Measurements from ENCODE around the gene STAG1. TPM values are rescaled to one million over a fixed set of nuclear protein-coding genes. Genes with fewer than 3 reads are reported as not detected.

The STAG1 gene
- total and polyA plus RNA-seq, 2 of the 13 experiments (the other 11 are each of a cell fraction or from before 2014, with no cell fraction given) = 6.2 to 25.9 TPM

DNA sequence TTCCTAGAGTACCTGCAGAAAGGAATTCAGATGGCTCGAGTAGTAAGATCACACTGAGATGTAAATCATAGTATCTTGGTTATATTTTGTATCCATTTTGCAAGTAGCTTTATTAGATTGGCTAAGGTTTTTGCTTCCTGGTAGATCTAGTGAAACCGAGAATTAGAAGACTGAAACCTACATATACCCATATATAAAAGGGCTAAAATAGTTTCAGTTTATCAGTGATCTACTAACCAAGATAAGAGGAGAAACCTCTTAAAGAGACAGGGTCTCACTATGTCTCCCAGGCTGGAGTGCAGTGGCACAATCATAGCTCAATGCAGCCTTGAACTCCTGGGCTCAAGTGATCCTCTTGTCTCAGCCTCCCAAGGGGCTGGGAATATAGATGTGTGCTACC is 366.7 kb downstream of the STAG1 start:
- POLR2A ChIA-PET = no interaction called here
- in situ Hi-C loops (cut with HindIII; ENCODE audit: extremely low pct_ligation_motif_present, low pct_unique_long_range_greater_than_20kb) = loop anchor here (25.0 kb wide), 1 partner anchor 627 kb away; no protein-coding TSS in a partner anchor
- CTCF ChIA-PET (ENCODE audit: low intra/inter-chr PET ratio, low total read pairs) = no interaction called here
- Histone ChIP-seq H3K4me3 (replicated peaks in 1 of 3; ENCODE audit: insufficient read depth in 1 of 3, low read depth in 2 of 3, low read length in 3 of 3) (no peak overlapping the region), H3K27ac (ENCODE audit: extremely low read length, insufficient read depth, low read length) (no peak overlapping the region), H2AFZ (ENCODE audit: low read length) (no peak overlapping the region), H3K9ac (ENCODE audit: insufficient read depth, low read depth, low read length) (no peak overlapping the region), H3K4me2 (ENCODE audit: low read depth, low read length) (no peak overlapping the region), H3K79me2 (ENCODE audit: insufficient read depth, low read length) (no peaks in the 10 kb centered on the region), H3K36me3 (replicated peaks in 1 of 2; ENCODE audit: control insufficient read depth in 1 of 2, insufficient read depth in 2 of 2, low read length in 2 of 2) (no peaks in the 10 kb centered on the region; a peak in 1 of 5 replicates), H4K20me1 (ENCODE audit: insufficient read depth, low read length) (no peaks in the 10 kb centered on the region), H3K27me3 (ENCODE audit: control insufficient read depth in 1 of 2, insufficient read depth in 2 of 2, low read length in 2 of 2) (no peaks in the 10 kb centered on the region), H3K9me3 (ENCODE audit: low read length) (no peaks in the 10 kb centered on the region), H3K4me1 (ENCODE audit: insufficient read depth, low read length) (no peaks in the 10 kb centered on the region)
- intact Hi-C loops (cut with micrococcal nuclease; ENCODE audit: unreplicated experiment) = no loop called here
- no peak for FAIRE-seq
- BruUV-seq (replicated peaks) = no TSS peak
- no peak for DNase-seq (ENCODE audit: low spot score)
- WGBS (ENCODE audit: low lambda C conversion rate) = 99% methylated on average over 2 of the region's 2 CpGs
- ATAC-seq = no peak
- TF ChIP-seq, protein P1, sequence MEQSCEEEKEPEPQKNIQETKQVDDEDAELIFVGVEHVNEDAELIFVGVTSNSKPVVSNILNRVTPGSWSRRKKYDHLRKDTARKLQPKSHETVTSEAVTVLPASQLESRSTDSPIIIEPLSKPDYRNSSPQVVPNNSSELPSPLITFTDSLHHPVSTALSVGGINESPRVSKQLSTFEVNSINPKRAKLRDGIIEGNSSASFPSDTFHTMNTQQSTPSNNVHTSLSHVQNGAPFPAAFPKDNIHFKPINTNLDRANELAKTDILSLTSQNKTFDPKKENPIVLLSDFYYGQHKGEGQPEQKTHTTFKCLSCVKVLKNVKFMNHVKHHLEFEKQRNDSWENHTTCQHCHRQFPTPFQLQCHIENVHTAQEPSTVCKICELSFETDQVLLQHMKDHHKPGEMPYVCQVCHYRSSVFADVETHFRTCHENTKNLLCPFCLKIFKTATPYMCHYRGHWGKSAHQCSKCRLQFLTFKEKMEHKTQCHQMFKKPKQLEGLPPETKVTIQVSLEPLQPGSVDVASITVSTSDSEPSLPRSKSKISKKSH (CRISPR knock-in tag; IDR thresholded peaks at IDR 0.05; ENCODE audit: borderline replicate concordance) = no peak
- TF ChIP-seq ZFP36L2 (CRISPR knock-in tag; IDR thresholded peaks at IDR 0.05) = no peak
- TF ChIP-seq, protein P2, sequence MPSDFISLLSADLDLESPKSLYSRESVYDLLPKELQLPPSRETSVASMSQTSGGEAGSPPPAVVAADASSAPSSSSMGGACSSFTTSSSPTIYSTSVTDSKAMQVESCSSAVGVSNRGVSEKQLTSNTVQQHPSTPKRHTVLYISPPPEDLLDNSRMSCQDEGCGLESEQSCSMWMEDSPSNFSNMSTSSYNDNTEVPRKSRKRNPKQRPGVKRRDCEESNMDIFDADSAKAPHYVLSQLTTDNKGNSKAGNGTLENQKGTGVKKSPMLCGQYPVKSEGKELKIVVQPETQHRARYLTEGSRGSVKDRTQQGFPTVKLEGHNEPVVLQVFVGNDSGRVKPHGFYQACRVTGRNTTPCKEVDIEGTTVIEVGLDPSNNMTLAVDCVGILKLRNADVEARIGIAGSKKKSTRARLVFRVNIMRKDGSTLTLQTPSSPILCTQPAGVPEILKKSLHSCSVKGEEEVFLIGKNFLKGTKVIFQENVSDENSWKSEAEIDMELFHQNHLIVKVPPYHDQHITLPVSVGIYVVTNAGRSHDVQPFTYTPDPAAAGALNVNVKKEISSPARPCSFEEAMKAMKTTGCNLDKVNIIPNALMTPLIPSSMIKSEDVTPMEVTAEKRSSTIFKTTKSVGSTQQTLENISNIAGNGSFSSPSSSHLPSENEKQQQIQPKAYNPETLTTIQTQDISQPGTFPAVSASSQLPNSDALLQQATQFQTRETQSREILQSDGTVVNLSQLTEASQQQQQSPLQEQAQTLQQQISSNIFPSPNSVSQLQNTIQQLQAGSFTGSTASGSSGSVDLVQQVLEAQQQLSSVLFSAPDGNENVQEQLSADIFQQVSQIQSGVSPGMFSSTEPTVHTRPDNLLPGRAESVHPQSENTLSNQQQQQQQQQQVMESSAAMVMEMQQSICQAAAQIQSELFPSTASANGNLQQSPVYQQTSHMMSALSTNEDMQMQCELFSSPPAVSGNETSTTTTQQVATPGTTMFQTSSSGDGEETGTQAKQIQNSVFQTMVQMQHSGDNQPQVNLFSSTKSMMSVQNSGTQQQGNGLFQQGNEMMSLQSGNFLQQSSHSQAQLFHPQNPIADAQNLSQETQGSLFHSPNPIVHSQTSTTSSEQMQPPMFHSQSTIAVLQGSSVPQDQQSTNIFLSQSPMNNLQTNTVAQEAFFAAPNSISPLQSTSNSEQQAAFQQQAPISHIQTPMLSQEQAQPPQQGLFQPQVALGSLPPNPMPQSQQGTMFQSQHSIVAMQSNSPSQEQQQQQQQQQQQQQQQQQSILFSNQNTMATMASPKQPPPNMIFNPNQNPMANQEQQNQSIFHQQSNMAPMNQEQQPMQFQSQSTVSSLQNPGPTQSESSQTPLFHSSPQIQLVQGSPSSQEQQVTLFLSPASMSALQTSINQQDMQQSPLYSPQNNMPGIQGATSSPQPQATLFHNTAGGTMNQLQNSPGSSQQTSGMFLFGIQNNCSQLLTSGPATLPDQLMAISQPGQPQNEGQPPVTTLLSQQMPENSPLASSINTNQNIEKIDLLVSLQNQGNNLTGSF (CRISPR knock-in tag; IDR thresholded peaks at IDR 0.05) = no peak
- no peak for TF ChIP-seq SNRNP70 (IDR thresholded peaks at IDR 0.05; ENCODE audit: low read depth, low read length)
- TF ChIP-seq, protein P3, sequence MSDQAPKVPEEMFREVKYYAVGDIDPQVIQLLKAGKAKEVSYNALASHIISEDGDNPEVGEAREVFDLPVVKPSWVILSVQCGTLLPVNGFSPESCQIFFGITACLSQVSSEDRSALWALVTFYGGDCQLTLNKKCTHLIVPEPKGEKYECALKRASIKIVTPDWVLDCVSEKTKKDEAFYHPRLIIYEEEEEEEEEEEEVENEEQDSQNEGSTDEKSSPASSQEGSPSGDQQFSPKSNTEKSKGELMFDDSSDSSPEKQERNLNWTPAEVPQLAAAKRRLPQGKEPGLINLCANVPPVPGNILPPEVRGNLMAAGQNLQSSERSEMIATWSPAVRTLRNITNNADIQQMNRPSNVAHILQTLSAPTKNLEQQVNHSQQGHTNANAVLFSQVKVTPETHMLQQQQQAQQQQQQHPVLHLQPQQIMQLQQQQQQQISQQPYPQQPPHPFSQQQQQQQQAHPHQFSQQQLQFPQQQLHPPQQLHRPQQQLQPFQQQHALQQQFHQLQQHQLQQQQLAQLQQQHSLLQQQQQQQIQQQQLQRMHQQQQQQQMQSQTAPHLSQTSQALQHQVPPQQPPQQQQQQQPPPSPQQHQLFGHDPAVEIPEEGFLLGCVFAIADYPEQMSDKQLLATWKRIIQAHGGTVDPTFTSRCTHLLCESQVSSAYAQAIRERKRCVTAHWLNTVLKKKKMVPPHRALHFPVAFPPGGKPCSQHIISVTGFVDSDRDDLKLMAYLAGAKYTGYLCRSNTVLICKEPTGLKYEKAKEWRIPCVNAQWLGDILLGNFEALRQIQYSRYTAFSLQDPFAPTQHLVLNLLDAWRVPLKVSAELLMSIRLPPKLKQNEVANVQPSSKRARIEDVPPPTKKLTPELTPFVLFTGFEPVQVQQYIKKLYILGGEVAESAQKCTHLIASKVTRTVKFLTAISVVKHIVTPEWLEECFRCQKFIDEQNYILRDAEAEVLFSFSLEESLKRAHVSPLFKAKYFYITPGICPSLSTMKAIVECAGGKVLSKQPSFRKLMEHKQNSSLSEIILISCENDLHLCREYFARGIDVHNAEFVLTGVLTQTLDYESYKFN (CRISPR knock-in tag; conservative IDR thresholded peaks at IDR 0.05) = no peak
- TF ChIP-seq ZNF724P (CRISPR knock-in tag; IDR thresholded peaks at IDR 0.05; ENCODE audit: borderline replicate concordance) = no peak
- no peak for TF ChIP-seq WIZ (CRISPR knock-in tag; IDR thresholded peaks at IDR 0.05)
- TF ChIP-seq, protein P4, sequence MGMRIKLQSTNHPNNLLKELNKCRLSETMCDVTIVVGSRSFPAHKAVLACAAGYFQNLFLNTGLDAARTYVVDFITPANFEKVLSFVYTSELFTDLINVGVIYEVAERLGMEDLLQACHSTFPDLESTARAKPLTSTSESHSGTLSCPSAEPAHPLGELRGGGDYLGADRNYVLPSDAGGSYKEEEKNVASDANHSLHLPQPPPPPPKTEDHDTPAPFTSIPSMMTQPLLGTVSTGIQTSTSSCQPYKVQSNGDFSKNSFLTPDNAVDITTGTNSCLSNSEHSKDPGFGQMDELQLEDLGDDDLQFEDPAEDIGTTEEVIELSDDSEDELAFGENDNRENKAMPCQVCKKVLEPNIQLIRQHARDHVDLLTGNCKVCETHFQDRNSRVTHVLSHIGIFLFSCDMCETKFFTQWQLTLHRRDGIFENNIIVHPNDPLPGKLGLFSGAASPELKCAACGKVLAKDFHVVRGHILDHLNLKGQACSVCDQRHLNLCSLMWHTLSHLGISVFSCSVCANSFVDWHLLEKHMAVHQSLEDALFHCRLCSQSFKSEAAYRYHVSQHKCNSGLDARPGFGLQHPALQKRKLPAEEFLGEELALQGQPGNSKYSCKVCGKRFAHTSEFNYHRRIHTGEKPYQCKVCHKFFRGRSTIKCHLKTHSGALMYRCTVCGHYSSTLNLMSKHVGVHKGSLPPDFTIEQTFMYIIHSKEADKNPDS (CRISPR knock-in tag; IDR thresholded peaks at IDR 0.05) = no peak
- TF ChIP-seq NONO (IDR thresholded peaks at IDR 0.05) = no peak
- TF ChIP-seq NONO (CRISPR knock-in tag; conservative IDR thresholded peaks at IDR 0.05) = no peak
- TF ChIP-seq RARG (CRISPR knock-in tag; IDR thresholded peaks at IDR 0.05; ENCODE audit: low read depth) = no peak

Measured in HepG2 (cell line).